ENCODE measurements around the gene RSU1. TPM values are rescaled to one million over a fixed set of nuclear protein-coding genes. Genes with fewer than 3 reads are reported as not detected.

RSU1 gene
- polyA plus RNA-seq, 3 donors, result 45.7 to 111 (median 100) TPM

- Histone ChIP-seq H3K4me2 (replicated peaks; ENCODE audit: extremely low read depth, low read length, poor library complexity, severe bottlenecking) (no peak overlapping the region), H3K79me2 (ENCODE audit: insufficient read depth, low read length) (peaks cover 7% of the 10 kb centered on the region), H3K27me3 (ENCODE audit: control insufficient read depth in 2 of 2, insufficient read depth in 2 of 2, low read length in 2 of 2) (no peaks in the 10 kb centered on the region), H3K4me1 (ENCODE audit: control insufficient read depth in 1 of 2, insufficient read depth in 2 of 2, low read length in 2 of 2) (no peaks in the 10 kb centered on the region), H3K4me3 (replicated peaks in 1 of 3; ENCODE audit: low read depth in 2 of 3, low read length in 3 of 3) (no peak overlapping the region), H3K9ac (ENCODE audit: insufficient read depth, low read length, poor library complexity, severe bottlenecking) (no peak overlapping the region), H3K27ac (ENCODE audit: low read depth in 1 of 2, low read length in 2 of 2) (no peak overlapping the region), H3K36me3 (replicated peaks in 1 of 2; ENCODE audit: control insufficient read depth in 1 of 2, insufficient read depth in 2 of 2, low read length in 2 of 2) (peaks cover 0 to 65% of the 10 kb centered on the region in 2 donors), H2AFZ (ENCODE audit: insufficient read depth, low read depth, low read length, poor library complexity, severe bottlenecking) (no peak overlapping the region), H3K9me3 (replicated peaks in 1 of 2; ENCODE audit: control insufficient read depth in 1 of 2, insufficient read depth in 1 of 2, low read length in 2 of 2) (peaks cover 0 to 2% of the 10 kb centered on the region in 2 donors), H4K20me1 (ENCODE audit: insufficient read depth, low read length) (no peaks in the 10 kb centered on the region)
- Mint-ChIP-seq H3K9me3 (peaks cover 0 to 8% (median 5%) of the 10 kb centered on the region in 7 donors), H3K36me3 (peaks cover 39 to 44% of the 10 kb centered on the region in 2 donors), H3K27ac (no peak overlapping the region), H3K4me1 (no peaks in the 10 kb centered on the region), H3K27me3 (ENCODE audit: low read depth in 3 of 3) (peaks cover 0 to 1% (median 0%) of the 10 kb centered on the region in 3 donors), H3K4me3 (no peak overlapping the region)
- no peak for TF ChIP-seq CTCF (IDR thresholded peaks at IDR 0.05)
- WGBS (ENCODE audit: insufficient coverage), result 80% methylated on average over 1 of the region's 3 CpGs
- no peak for DNase-seq
- intact Hi-C loops (cut with micrococcal nuclease), result no loop called here
Observed at GRCh38 chr10:16788778-16789177, 28.4 kb downstream of the RSU1 start.

GRCh38 chr10:16788125-16788524 is 29.1 kb downstream of the RSU1 start:
- 100% methylated on average over 2 of the region's 6 CpGs for WGBS (ENCODE audit: insufficient coverage)
- peaks cover 0 to 1% (median 0%) of the 10 kb centered on the region in 3 donors for H3K27me3 Mint-ChIP-seq (ENCODE audit: low read depth in 3 of 3)
- H3K9ac ChIP-seq (ENCODE audit: insufficient read depth, low read length, poor library complexity, severe bottlenecking), result no peak overlapping the region

More at GRCh38 chr10:16788125-16788524, 29.1 kb downstream of the RSU1 start:
- no peak overlapping the region for H2AFZ ChIP-seq (ENCODE audit: insufficient read depth, low read depth, low read length, poor library complexity, severe bottlenecking)
- H3K79me2 ChIP-seq (ENCODE audit: insufficient read depth, low read length), result peaks cover under 1% of the 10 kb centered on the region
- peaks cover 0 to 8% (median 5%) of the 10 kb centered on the region in 7 donors for H3K9me3 Mint-ChIP-seq
- H3K27ac ChIP-seq (ENCODE audit: low read depth in 1 of 2, low read length in 2 of 2), result no peak overlapping the region
- H3K27me3 ChIP-seq (ENCODE audit: control insufficient read depth in 2 of 2, insufficient read depth in 2 of 2, low read length in 2 of 2), result no peaks in the 10 kb centered on the region
- H3K4me3 Mint-ChIP-seq, result no peak overlapping the region
- peak overlapping the region in 2 of 7 donors; percentile 23 to 43 for H3K27ac Mint-ChIP-seq
- peaks cover 34 to 42% of the 10 kb centered on the region in 2 donors for H3K36me3 Mint-ChIP-seq
- no peak for TF ChIP-seq CTCF (IDR thresholded peaks at IDR 0.05)
- H3K4me1 ChIP-seq (ENCODE audit: control insufficient read depth in 1 of 2, insufficient read depth in 2 of 2, low read length in 2 of 2), result no peaks in the 10 kb centered on the region
- peaks cover 0 to 58% of the 10 kb centered on the region in 2 donors for H3K36me3 ChIP-seq (replicated peaks in 1 of 2; ENCODE audit: control insufficient read depth in 1 of 2, insufficient read depth in 2 of 2, low read length in 2 of 2)
- H3K4me3 ChIP-seq (replicated peaks in 1 of 3; ENCODE audit: low read depth in 2 of 3, low read length in 3 of 3), result no peak overlapping the region
- no peak for DNase-seq
- intact Hi-C loops (cut with micrococcal nuclease), result no loop called here
- H3K4me1 Mint-ChIP-seq, result no peaks in the 10 kb centered on the region
- no peak overlapping the region for H3K4me2 ChIP-seq (replicated peaks; ENCODE audit: extremely low read depth, low read length, poor library complexity, severe bottlenecking)
- no peaks in the 10 kb centered on the region for H4K20me1 ChIP-seq (ENCODE audit: insufficient read depth, low read length)
- peaks cover 0 to 2% of the 10 kb centered on the region in 2 donors for H3K9me3 ChIP-seq (replicated peaks in 1 of 2; ENCODE audit: control insufficient read depth in 1 of 2, insufficient read depth in 1 of 2, low read length in 2 of 2)
